CD4-positive, alpha-beta T cell treated with Interleukin-12 subunit alpha and Interleukin-12 subunit beta, for 1 hour (primary cell): ENCODE data around the gene ACTRT2.

Experiments used
- DNase-seq: peaks from one replicate; pipeline ENCODE4 v3.0.0-alpha.2; 2020

The ACTRT2 gene

DNA sequence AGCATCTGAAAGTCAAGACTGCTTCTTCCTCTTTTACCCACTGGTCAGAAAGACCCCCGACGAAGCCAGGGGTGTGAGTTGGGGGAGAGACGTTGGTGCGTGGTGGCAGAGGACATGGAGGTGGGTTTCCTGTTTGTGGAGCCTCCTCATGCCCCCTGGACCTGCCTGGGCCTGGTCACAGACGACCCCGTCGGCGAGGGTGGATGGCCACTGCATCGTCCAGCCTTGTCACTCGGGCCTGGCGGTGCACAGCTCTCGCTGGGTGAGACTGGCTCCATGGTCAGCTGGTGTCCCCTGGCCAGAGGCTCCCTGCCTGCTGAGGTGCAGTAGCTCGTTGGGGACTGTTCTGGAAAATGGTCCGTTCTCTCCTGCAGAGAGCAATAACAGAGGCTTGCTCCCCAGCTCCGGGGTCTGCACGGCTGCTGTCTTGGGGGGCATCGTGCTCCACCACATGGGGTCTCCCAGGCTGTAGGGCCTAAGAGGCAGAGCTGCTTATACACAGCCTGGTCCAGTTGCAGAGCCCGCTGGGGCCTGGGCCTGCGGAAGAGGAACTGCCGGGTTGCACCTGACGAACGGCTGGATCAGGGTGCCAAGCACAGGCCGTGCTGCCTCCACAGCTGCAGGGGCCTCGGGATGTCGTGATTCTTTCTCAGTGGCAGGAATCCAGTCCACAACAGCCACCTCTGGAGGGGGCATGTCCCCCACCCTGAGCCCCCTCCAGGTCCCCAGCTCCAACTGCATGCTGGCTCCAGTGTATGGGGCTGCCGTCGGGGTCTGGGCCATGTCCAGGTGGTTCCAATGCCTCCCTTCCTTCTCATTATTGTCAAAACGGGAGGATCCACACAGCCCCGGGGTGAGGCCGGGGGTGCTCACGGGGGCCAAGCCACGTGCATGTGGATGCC is 18.0 kb upstream of the ACTRT2 start:
- DNase-seq = no peak

DNA sequence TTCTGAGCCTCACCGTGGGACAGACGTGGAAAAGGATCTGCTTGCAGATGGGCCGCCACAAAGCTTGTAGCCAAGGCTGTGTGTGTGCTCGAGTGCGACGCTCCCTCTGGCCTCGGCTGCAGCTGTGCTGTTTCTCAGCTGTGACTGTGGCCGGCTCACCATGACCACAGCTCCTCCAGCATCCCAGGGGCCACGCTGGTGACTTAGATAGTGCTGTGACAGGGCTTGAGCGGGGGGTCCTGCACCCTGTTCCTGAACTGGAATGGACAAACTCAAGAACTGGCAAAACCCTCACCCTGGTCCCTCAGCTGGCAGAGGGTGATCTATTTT is 17.4 kb upstream of the ACTRT2 start:
- no peak for DNase-seq

DNA sequence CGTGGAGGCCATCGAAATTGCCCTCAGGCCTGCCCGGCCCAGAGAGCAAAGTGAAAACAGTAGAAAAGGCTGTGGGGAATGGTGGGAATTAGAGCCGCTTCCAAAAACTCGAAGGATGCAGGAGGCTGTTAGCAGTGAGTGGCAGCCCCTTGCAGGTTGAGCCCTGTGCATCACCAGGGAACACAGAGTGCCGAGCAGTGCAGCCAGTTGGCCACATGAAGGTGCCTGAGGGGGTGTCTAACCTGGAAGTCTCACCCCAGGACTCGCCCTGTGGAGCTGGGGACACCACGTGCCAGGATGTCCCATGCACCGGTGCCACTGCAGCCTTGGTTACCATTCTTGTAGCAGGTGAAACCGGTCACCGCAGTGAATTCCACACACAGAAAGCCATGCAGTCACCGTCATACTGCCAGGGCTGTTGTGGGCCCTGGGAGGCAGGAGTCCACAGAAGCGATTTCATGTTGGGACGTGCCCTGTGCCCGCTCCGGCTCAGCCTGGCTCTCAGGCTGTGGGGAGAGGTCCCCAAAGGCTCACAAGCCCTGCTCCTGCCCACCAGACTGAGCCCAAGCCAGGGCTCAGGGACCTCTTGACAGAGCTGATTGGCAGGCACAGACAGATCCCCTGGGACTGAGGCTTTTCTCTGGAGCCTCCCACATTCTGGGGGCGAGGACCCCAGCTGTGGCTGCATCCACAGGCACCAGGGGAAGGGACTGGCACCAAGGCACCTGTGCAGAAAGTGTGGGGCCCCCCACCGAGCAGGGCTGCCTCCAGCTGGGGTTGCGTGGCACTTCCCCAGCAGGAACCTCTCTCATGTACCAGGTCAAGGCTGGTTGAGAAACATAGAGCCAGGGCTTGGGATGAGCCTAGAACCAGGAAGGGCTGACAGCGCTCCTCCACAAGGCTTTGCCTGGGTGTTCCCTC is 16.7 kb upstream of the ACTRT2 start:
- DNase-seq = no peak

DNA sequence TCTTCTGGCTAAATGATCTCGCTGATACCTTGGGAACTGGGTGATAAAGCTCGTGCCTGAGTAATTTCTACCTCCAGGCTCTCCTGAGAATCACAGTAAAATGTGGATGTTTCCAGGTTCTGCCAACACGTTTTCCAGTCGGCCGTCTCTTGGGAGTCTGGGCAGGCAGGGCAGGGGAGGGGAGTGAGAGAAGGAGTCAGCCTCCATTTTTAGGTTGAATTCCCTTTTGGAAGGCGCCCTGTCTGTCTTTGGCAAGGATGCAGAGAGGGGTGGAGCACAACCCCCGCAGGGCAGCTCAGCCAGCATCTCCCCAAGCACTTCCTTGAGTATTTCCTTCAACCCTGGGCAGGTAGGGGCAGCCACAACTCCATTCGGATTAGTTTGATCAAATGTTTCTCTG is 15.5 kb upstream of the ACTRT2 start:
- DNase-seq = no peak

DNA sequence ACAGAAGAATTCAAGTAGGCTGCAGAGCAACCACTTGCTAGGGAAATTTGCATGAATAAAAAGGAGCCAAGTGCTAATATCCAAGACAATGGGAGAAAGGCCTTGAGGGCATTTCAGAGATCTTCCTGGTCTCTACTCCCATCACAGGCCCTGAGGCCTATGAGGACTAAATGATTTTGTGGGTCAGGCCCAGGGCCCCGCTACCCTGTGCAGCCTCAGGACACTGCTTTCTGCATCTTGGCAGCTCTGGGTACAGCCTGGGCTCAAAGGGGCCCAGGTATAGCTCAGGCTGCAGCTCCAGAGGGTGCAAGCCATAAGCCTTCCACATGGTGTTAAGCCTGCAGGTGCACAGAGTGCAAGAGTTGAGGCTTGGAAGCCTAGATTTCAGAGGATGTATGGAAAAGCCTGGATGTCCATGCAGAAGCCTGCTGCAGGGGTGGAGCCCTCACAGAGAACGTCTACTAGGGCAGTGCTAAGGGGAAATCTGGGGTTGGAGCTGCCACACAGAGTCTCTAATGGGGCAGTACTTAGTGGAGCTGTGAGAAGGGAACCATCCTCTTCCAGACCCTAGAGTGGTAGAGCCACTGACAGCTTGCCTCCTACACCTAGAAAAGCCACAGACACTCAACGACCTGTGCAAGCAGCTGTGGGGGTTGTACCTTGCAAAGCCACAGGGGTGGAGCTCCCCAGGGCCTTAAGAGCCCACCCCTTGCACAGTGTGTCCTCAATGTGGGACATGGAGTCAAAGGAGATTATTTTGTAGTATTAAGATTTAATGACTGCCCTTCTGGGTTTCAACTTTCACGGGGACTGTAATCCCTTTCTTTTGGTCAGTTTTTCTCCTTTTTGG is 13.7 kb upstream of the ACTRT2 start:
- no peak for DNase-seq

DNA sequence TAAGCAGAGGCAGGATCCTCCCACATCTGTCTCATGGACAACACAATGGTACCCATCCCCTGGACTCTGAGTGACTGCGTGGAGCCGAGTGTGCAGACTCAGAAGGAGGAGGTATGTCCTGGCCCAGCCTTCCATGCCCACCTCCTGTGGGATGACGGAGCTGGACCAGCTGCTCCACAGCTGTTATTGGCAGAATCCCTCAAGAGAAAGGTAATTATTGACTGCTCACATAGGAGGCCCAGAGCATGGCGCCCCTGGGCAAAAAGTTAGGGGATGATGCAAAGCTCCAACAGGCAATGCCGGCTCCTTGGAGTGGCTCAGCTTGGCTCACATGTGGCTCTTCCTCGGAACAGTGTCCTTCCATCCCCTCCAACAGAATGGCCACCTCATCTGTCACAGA is 12.2 kb upstream of the ACTRT2 start:
- no peak for DNase-seq

DNA sequence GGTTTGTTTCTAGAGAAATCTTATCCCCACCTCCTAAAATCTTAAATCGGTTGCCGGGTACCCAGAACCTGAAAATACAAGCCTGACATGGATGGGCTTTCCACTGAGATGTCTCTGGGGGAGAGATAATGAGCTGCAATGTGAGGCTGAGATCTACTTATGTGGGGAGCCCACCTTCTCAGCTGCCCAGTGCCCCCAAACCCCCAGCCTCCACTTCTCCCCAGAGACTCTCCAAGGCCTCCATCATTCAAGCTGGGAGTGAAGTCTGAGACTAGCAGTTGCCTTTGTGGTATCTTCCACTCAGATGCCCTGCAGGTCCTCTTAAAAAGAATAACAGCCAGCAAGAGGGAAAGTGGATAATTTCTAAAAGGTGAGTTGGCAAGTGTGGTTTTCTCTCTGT is 11.7 kb upstream of the ACTRT2 start:
- DNase-seq = no peak

DNA sequence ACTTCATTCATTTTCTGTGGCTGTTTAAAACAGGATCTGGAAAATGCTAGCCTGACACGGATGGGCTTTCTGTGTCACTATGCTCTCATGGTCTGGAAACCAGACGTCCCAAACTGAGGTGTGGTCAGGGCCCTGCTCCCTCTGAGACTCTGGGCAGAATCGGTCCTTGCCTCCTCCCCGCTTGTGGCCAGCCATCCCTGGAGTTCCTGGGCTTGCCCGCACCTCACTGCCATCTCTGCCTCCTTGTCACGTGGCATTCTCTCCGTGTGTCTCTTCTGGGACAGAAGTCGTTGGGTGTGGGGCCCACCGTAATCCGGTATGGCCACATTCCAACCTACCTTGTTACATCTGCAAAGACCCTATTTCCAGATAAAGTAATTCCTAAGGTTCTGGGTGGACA is 10.1 kb upstream of the ACTRT2 start:
- no peak for DNase-seq

DNA sequence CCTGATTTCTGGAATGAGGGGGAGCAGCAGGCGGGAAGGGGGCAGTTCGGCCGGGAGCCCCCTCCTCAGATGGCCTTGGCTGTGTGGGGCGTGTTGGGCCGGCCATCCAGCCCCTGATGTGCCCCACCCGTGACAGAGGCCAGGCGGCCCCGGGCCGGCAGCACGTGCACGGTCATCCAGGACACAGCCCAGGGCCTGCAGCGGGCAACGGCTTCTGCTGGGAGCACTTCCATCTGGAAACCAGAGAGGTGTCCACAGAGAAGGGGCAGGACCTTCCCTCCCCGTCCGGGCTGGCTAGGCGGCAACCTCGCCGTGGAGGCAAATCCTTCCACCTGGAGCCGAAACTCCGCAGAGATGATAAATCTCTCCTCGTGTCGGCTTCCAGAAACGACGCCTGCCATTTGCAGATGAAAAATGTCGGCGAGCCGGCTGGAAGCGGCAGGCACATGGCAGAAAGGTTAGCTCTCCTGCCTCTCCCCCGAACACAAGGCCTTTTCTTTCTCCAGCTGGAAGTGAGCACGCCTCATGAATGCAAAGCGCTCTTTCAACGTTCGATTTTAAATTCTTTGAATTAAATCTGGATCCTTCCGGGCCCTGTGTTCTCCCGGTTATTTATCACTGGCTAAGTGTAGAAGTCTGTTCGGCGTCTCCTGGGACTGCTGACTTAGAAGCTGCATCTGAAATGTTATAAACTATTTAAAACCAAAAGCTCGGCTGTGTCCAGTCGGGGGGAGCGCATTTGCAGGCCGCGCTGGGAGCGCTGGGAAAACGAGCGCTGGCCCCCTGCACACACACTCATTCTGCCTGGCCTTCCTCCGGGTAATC is 9.4 kb upstream of the ACTRT2 start:
- DNase-seq = no peak

DNA sequence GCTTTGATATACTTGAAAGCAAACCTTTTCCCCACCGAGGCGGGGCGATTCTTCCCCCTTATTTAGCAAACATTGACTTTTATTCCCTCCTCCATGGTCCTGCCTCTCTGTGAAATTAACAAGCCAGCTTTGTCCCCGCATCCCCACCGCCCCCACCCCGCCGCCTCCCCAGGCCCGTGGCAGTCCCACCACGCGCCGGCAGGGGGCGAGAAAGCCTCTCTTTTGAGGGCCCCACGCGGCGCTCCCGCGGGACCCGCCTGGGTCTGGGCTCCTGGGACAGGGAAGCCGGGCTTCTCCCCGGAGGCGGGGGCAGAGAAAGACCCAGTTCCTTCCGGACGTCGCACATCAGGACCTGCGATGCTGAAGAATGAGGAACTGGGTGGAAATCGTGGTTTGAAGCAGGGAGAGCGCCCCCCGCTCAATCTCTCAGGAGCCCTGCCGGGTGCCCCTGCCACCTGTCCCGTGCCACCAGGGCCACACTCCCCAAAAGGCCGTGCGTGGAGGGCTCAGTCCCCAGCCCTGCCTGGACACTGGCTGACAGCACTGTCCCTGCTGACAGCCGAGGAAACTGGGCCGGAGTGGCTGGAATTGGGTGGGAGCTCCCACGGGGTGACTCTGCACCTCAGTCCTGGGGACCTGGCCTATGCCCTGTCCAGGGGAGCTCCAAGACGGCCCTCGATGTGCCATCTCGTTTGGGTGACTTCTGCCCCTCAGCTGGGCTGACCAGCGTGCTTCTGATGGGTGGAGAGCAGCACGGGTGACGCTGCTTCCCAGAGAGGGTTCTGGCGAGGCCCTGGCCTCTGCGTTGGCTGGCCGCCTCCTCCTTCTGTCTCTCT is 8.6 kb upstream of the ACTRT2 start:
- peak; percentile 24 for DNase-seq

DNA sequence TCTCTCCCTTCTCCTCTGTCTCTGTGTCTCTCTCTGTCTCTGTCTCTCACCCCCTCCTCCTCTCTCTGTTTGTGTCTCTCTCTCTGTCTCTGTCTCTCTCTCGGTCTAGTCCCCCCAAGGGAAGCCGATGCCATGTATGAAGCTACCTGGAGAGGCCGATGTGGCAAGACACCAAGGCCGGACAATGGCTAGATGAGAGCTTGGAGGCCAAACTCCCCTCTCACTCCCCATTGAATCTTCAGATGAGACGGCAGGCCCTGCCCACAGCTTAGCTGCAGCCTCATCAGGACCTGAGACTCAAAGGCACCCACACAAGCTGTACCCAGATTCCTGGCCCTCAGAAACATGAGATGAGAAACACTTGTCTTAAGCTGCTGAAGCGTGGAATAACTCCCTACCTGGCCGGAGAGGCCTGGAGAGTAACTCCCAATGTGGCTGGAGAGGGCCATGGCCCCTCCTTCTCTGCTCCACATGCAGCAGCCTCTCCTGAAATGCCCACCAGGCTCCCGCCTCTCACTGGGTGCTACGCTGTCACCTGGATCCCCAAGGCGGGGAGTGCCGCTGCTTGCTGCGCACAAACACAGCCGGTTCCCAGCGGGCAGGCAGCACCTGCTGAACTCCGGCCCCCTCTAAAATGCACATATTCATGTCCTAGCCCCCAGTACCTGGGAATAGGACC is 7.8 kb upstream of the ACTRT2 start:
- DNase-seq = no peak

DNA sequence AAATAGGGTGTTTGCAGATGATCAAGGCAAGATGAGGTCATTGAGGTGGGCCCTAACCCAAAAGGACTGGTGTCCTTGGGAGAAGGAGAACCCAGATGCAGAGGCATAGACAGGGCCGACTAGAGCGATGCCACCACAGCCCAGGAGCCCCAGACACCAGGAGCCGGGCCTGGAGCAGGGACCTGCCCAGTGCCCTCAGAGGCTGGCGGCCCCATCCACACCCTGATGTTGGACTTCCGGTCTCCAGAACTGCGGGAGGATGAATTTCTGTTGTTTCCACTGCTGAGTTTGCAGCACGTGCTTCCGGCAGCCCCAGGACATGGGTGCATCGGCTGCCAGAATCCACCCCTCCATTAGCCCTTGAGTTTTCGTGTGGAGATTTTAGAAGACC is 7.2 kb upstream of the ACTRT2 start:
- DNase-seq = no peak

DNA sequence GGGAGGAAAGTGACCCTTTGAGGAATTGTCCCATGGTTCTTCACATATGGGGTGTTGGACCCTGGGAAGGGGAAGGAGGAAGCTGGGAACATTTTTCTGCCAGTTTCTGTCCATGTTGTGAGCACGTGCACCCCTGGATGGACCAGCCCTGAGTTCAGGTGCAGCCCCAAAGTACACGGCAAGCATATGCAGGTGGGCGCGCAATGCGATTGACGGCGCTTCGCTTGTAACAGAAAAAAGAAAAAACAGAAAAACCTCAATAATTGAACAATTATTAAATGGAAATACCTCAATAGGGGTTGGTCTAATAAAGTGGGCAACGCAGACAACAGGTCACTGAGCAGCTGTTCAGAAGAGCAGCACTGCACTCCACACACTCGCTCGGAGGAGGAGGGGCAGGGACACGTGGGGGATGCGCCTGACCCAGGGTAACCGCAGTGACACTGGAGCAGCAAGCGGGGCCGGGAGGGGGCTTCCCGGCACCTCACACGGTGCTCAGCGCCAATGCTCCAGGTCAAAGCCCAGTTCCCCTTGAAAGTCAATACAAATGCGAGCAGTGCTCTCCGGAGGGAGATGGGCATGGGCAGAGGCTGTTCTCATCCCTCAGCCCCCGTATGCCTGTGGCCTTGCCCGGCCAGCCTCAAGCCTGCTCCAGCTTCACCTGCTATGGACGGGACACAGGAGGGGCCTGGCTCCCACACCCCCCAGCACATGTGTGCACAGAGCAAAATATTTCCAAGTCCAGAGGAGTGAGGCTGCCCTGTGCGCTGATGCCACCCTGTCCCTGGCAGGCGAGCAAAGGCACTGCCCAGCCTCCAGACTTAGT is 6.6 kb upstream of the ACTRT2 start:
- no peak for DNase-seq

DNA sequence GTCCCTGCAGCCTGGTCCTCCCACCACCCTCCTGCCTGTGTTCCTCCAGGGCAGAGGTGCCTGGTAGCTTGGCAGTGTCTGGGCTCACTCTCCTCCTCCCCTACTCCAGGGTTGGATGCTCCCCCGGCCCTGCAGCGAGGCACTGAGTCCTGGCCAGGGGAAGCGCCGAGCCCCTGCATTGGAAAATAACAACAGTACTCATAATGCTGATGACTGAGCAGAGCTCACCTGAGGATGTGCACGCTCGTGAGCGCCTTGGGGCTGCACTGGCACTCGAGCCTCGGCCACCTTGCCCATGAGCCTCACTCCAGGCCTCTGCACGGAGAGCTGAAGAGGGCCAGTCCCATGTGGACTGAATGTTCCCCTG is 6.0 kb upstream of the ACTRT2 start:
- DNase-seq = no peak

DNA sequence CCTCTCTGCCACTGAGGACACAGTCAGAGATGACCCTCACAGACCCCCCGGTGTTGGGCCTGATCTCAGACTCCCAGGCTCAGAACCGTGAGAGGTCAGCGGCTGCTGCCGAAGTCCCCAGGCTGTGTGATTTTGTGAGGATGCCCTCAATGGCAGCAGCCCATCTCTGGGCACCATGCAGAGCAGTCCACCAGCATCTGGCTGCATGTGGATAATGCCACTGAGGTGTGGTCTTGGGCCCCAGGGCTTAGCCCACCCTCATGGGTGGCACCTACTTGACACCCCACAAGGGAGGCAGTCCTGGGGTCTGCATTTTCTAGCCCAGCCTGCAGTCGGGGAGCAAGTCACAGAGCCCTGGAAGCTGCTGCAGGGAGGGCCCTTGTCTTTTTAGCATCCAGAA is 5.5 kb upstream of the ACTRT2 start:
- no peak for DNase-seq

DNA sequence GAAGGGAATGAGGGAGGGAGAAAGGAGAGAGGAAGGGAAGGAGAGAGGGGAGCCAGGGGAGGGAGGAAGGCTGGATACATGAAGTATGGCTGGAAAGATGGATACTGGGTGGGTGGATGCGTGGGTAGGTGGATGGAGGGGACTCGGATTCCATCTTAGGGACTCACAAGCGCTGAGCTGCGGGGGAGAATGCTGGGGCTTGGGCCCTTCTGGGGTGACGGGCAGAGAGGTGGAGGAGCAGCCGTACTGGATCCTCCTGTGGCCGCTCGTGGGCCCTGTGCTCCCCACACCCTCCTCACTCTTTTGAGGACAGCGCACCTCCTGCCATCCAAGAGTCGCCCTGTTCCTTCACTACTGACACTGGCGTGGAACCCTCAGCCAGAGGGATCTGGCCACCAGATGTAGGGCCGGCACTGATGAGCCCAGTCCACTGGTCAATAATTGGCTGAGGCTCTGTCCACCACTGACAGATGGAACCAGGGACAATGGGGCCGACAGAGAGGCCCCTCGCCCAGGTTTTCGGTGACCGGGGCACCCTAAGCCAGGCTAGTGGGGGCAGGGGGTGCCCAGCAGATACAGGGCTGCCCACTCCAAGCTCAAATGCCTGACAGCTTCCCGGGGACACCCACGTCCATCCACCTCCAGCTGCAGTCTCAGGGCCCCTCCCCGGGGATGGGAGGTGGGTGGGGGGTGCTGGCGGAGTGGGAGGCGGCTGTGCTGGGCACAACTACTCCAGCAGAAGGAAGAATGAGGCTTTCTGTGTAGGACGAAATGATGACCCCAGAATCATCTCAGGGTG is 4.4 kb upstream of the ACTRT2 start:
- DNase-seq = no peak

DNA sequence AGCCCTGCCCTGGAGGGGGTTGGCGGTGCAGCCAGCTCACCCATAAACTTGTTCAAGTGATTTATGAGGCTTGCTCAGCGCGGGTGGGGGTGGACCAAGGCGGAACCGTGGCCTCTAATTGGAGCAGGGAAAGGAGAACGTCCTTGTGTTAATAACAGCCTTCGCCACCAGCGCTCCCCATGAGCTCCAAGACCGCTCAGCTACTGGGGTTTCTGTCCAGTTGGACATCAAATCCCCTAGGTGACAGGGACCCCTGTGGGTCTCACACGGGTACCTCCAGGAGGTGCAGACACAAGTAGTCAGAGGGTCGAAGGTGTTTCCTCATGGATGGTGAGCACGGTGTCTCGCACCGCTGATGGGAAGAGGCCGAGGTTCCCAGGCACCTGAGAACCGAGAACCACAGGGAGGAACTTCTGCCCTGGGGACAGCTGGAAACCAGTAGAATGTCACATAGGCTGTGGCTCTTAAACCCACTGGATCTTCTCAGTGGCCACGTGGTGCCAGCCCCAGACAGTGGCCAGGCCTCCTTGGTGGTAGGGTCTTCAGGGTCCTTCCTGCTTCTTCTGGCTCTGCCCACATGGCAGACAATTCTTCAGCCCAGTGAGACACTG is 3.7 kb upstream of the ACTRT2 start:
- DNase-seq = no peak

DNA sequence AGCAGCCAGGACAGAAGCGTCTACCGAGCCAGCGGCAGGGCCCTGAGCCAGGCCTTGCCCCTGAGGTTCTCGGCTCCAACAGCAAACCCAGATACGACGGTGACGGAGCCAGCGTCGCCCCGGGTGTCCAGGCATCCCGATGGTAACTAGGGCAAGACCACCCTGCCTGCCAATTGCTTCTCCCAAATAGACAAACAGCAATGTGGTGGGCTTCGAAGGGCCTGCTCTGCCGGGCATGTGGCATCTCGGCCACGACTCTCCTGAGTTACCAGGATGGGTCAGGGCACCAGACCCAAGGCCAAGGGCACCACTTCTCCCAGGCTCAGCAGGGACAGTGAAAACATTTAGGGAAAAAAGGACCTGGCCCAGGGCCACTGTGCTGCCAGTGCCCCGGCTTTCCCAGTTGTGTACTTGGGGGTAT is 3.2 kb upstream of the ACTRT2 start:
- DNase-seq = no peak

DNA sequence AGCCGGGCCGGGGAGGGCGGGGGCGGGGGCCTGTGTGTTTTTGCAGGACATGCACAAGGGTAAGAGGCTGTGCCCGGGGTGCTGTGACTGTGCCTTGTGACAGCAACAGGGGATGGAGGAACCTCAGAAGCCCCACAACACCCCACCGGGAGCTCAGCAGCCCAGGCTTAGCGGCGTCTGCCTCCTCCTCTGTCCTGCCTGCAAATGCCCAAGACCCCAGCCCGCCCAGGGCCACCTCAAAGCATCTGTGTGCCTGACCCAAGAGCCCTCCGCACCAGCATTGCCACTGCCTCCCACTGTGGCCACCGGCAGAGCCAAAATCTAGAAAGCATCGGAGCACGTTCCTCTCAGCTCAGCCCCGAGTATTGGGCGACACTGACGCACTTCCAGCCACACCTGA is 2.7 kb upstream of the ACTRT2 start:
- no peak for DNase-seq
